Activated B cell treated with CpG ODN at 0.5 μM for 24 hours (primary cell): ENCODE results near the gene IGSF21. TPM values are rescaled to one million over a fixed set of nuclear protein-coding genes. Genes with fewer than 3 reads are reported as not detected.

ENCODE experiments used
- ATAC-seq: fragments of 200-7000 bp; cut with Tn5 transposase; one replicate; pipeline ENCODE4 v1.10.0; 2021; ENCODE audit warnings: low read depth, mild to moderate bottlenecking, moderate library complexity
- CTCF ChIA-PET: fragments of 350-600 bp; sonication (Branson Sonifier 250); formaldehyde crosslinking; loops from one replicate; lab custom pipeline; 2021; ENCODE audit warnings: antibody characterized with exemption; lab: Charles Lee
- POLR2A ChIA-PET: fragments of 350-600 bp; sonication (Branson Sonifier 250); formaldehyde crosslinking; loops from one replicate; lab custom pipeline; 2021; ENCODE audit warnings: antibody characterized with exemption; lab: Charles Lee
- DNase-seq: peaks from one replicate; pipeline ENCODE4 v3.0.0; 2022
- H3K27ac Mint-ChIP-seq: one replicate; pipeline ENCODE4 v1.8.0; 2020; ENCODE audit warnings: mixed read lengths
- H3K27me3 Mint-ChIP-seq: one replicate; pipeline ENCODE4 v1.8.0; 2021; ENCODE audit warnings: mixed read lengths
- H3K36me3 Mint-ChIP-seq: one replicate; pipeline ENCODE4 v1.8.0; 2021; ENCODE audit warnings: low read depth, mixed read lengths
- H3K4me1 Mint-ChIP-seq: one replicate; pipeline ENCODE4 v1.8.0; 2021; ENCODE audit warnings: mixed read lengths
- H3K4me3 Mint-ChIP-seq: one replicate; pipeline ENCODE4 v1.8.0; 2020; ENCODE audit warnings: mild to moderate bottlenecking, mixed read lengths
- H3K9me3 Mint-ChIP-seq: one replicate; pipeline ENCODE4 v1.8.0; 2020; ENCODE audit warnings: mixed read lengths
- CTCF ChIP-seq: fragments of 200-600 bp; IDR thresholded peaks from one replicate; pipeline ENCODE4 v1.8.0; 2022; ENCODE audit warnings: antibody characterized with exemption, mild to moderate bottlenecking
- intact Hi-C: fragments of 100-400 bp; cut with micrococcal nuclease; formaldehyde crosslinking; loops from one replicate; pipeline ENCODE4 v1.15.1; 2024
- total RNA-seq: library from RNA; stranded (reverse); gene quantifications from 2 replicates; pipeline ENCODE4 v1.2.3, GENCODE V29; 2022

Gene IGSF21
- total RNA-seq, 1 donor from 2014 or later, result not detected

GRCh38 chr1:18341291-18342069 lies 233.9 kb downstream of the IGSF21 start:
- intact Hi-C loops, result no loop called here
- no peak overlapping the region for H3K27ac Mint-ChIP-seq
- no peak overlapping the region for H3K4me3 Mint-ChIP-seq
- no peaks in the 10 kb centered on the region for H3K4me1 Mint-ChIP-seq
- CTCF ChIA-PET, result no interaction called here
- no peak for DNase-seq
- H3K27me3 Mint-ChIP-seq, result no peaks in the 10 kb centered on the region
- no peaks in the 10 kb centered on the region for H3K36me3 Mint-ChIP-seq
- POLR2A ChIA-PET, result no interaction called here
- no peak for ATAC-seq
- no peak for TF ChIP-seq CTCF
- no peaks in the 10 kb centered on the region for H3K9me3 Mint-ChIP-seq

DNA sequence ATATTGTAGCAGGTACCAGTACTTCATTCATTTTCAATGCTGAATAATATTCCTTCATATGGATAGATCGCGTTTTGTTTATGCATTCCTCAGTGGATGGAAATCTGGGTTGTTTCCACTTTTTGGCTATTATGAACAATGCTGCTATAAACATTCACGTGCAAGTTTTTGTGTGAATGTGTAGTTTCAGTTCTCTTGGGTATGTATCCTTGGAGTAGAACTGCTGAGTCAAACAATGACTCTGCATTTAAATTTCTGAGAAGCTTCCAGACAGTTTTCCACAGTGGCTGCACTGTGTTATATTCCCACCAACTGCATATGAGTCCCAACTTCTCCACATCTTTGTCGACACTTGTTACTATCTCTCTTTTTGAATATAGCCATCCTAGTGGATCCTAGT lies 235.1 kb downstream of the IGSF21 start:
- Mint-ChIP-seq H3K9me3 (no peaks in the 10 kb centered on the region), H3K4me1 (no peaks in the 10 kb centered on the region), H3K36me3 (no peaks in the 10 kb centered on the region), H3K27ac (no peak overlapping the region), H3K4me3 (no peak overlapping the region), H3K27me3 (no peaks in the 10 kb centered on the region)
- TF ChIP-seq CTCF, result no peak
- intact Hi-C loops, result no loop called here
- ChIA-PET POLR2A (no interaction called here), CTCF (no interaction called here)
- no peak for ATAC-seq
- no peak for DNase-seq

DNA sequence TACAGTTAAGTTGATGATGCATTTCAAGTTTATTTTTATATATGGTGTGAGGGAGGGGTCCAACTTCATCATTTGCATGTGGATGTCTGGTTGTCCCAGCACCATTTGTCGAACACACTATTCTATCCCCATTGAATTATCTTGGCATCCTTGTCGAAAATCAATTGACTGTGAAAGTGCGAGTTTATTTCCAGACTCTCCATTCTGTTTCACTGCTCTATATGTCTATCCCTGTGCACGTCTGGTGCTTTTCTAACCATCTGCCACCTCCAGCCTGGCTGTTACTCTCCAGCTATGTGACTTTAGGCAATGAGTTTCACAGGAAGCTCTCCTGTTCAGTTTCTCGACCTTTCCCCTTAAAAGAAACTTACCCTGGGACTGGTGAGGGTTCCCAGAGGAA lies 236.0 kb downstream of the IGSF21 start:
- Mint-ChIP-seq H3K27ac (no peak overlapping the region), H3K9me3 (no peaks in the 10 kb centered on the region), H3K36me3 (no peaks in the 10 kb centered on the region), H3K27me3 (no peaks in the 10 kb centered on the region), H3K4me3 (no peak overlapping the region), H3K4me1 (no peaks in the 10 kb centered on the region)
- CTCF ChIA-PET, result no interaction called here
- intact Hi-C loops, result no loop called here
- no peak for TF ChIP-seq CTCF
- POLR2A ChIA-PET, result no interaction called here
- DNase-seq, result no peak
- ATAC-seq, result no peak

- Mint-ChIP-seq H3K27me3 (no peaks in the 10 kb centered on the region), H3K9me3 (no peaks in the 10 kb centered on the region), H3K4me3 (no peak overlapping the region), H3K36me3 (no peaks in the 10 kb centered on the region), H3K27ac (no peak overlapping the region), H3K4me1 (no peaks in the 10 kb centered on the region)
- intact Hi-C loops, result no loop called here
- no peak for DNase-seq
- ChIA-PET CTCF (no interaction called here), POLR2A (no interaction called here)
- no peak for ATAC-seq
- no peak for TF ChIP-seq CTCF
Measured at GRCh38 chr1:18344755-18345154, 237.2 kb downstream of the IGSF21 start.

DNA sequence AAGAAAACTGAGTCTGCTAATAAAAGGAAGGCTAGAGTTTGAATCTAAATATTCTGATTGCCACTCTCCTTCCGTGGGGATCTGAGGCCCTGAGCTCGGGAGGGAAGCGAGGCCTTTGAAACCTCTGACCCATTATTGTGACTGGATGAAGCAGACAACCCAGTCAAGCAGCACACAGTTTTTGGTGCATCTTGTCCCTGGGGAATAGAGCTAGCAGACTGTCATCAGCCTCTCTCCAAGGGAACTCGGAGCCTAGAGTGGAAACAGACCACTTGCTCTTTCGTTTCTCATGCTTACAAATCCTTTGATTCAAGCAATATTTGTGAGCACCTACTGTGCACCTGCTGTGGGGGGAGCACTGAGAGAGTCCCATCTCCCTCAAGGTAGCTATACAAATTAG lies 240.0 kb downstream of the IGSF21 start:
- Mint-ChIP-seq H3K4me3 (no peak overlapping the region), H3K9me3 (no peaks in the 10 kb centered on the region), H3K27me3 (peaks cover 5% of the 10 kb centered on the region), H3K4me1 (no peaks in the 10 kb centered on the region), H3K27ac (no peak overlapping the region), H3K36me3 (no peaks in the 10 kb centered on the region)
- ChIA-PET CTCF (no interaction called here), POLR2A (no interaction called here)
- DNase-seq, result no peak
- intact Hi-C loops, result no loop called here
- TF ChIP-seq CTCF, result no peak
- no peak for ATAC-seq
